ENCODE measurements around the gene SPINK13.

SPINK13 gene

DNA sequence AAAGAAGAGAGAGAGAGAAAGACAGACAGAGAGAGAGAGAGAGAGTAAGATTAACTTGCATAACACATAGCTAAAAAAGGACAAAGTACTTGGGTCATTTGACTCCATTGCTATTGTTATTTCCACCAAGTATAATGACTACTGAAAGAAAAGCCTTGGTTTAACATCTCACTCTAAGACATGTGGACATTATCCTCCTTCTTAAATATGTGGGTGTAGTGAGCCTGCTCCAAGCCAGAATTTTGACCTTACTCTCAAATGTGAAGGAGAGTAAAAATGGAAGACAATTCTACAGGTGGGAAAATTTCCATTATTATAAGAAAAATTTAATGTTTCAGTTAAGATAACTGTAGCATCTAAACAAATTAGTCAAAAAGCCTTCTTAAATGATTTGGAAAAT is 38.8 kb upstream of the SPINK13 start:
- TF ChIP-seq REST (IDR thresholded peaks at IDR 0.05; ENCODE audit: insufficient read depth in 1 of 2, low read depth in 2 of 2, low read length in 2 of 2), result no peak
- no peak for TF ChIP-seq SIN3A (IDR thresholded peaks at IDR 0.05; ENCODE audit: borderline replicate concordance, insufficient read depth, low read length)
- TF ChIP-seq FOXP2 (optimal IDR thresholded peaks at IDR 0.05; ENCODE audit: borderline replicate concordance, extremely low read depth, extremely low read length, insufficient read depth), result no peak
- TF ChIP-seq POLR2AphosphoS5 (IDR thresholded peaks at IDR 0.05; ENCODE audit: low read depth, low read length), result no peak
- no peak for TF ChIP-seq TAF1 (IDR thresholded peaks at IDR 0.05; ENCODE audit: borderline replicate concordance, insufficient read depth, low read length)

DNA sequence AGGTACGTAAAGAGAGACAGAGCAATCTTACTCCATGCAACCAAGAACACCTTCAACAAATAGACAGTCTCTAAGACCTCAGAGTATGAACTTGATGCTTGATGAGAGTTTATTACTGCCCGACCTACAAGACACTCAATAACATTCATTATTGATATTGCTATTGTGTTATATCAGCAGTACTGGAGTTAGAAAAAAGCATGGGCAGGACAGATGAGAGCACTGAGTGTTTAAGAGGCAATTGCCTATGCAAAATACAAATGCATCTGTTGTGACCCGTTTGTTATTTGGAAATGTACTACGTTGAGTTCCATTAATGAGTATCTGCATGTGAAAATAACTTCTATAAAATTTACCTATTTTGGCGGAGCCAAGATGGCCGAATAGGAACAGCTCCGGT is 38.4 kb upstream of the SPINK13 start:
- TF ChIP-seq TAF1 (IDR thresholded peaks at IDR 0.05; ENCODE audit: borderline replicate concordance, insufficient read depth, low read length) (no peak), REST (IDR thresholded peaks at IDR 0.05; ENCODE audit: insufficient read depth in 1 of 2, low read depth in 2 of 2, low read length in 2 of 2) (no peak), FOXP2 (optimal IDR thresholded peaks at IDR 0.05; ENCODE audit: borderline replicate concordance, extremely low read depth, extremely low read length, insufficient read depth) (no peak), POLR2AphosphoS5 (IDR thresholded peaks at IDR 0.05; ENCODE audit: low read depth, low read length) (no peak), SIN3A (IDR thresholded peaks at IDR 0.05; ENCODE audit: borderline replicate concordance, insufficient read depth, low read length) (no peak)

DNA sequence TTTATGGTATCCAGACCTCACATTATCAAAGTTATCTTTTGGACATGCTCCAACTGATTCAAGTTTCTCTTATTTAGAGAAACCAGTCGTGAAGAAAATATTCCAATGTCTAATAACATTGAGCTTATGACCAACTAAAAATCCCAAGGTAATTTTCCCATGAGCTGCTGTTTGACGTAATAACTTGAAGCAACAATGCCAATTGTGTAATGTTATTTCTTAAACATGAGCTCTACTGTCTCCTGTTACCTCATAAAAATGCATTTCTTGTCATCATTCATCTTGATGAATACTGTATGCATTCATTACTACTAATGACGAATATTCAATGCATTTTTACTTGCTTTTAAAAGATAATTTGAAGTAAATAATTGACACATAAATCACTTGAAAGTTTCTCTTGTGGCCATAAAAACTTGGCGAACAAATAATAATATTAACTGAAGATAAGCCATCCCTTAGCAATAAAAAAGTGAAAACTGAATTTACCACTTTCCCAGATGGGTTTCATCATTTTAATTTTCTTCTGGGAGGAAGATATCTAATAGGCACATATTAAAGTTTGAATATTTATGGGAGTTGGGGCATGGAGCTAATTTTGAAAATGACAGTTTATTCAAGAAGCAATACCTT is 30.7 kb upstream of the SPINK13 start:
- TF ChIP-seq TAF1 (IDR thresholded peaks at IDR 0.05; ENCODE audit: borderline replicate concordance, insufficient read depth, low read length), result no peak
- no peak for TF ChIP-seq POLR2AphosphoS5 (IDR thresholded peaks at IDR 0.05; ENCODE audit: low read depth, low read length)
- no peak for TF ChIP-seq FOXP2 (optimal IDR thresholded peaks at IDR 0.05; ENCODE audit: borderline replicate concordance, extremely low read depth, extremely low read length, insufficient read depth)
- TF ChIP-seq REST (IDR thresholded peaks at IDR 0.05; ENCODE audit: insufficient read depth in 1 of 2, low read depth in 2 of 2, low read length in 2 of 2), result no peak
- TF ChIP-seq SIN3A (IDR thresholded peaks at IDR 0.05; ENCODE audit: borderline replicate concordance, insufficient read depth, low read length), result no peak

DNA sequence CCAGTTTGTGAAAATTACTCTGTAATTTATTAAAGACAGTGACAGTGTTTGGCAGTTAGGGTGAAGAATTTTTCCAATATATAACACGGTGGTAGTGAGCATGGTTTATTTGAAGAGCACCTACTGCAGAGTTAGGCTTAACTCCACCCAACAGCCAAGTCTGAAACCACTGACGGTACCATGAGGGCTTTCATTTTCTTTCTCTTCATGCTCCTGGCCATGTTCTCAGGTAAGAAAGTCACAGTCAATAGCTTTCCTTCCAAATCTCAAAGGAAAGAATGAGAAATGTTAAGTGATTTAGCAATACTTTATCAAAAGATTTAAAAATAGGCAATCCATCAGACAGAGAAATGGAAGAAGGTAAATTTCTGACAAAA is 30.2 kb upstream of the SPINK13 start, which contains the start of gene MARCOL:
TSS of gene MARCOL (plus strand) at position 108 of the 377 bp plus-strand sequence. CDS start at position 181, 73 bp downstream.
- TF ChIP-seq TAF1 (IDR thresholded peaks at IDR 0.05; ENCODE audit: borderline replicate concordance, insufficient read depth, low read length), result no peak
- TF ChIP-seq FOXP2 (optimal IDR thresholded peaks at IDR 0.05; ENCODE audit: borderline replicate concordance, extremely low read depth, extremely low read length, insufficient read depth), result no peak
- no peak for TF ChIP-seq POLR2AphosphoS5 (IDR thresholded peaks at IDR 0.05; ENCODE audit: low read depth, low read length)
- TF ChIP-seq REST (IDR thresholded peaks at IDR 0.05; ENCODE audit: insufficient read depth in 1 of 2, low read depth in 2 of 2, low read length in 2 of 2), result no peak
- no peak for TF ChIP-seq SIN3A (IDR thresholded peaks at IDR 0.05; ENCODE audit: borderline replicate concordance, insufficient read depth, low read length)
